ENCODE data around the gene ACTL8. TPM values are rescaled to one million over a fixed set of nuclear protein-coding genes. Genes with fewer than 3 reads are reported as not detected.

ACTL8 gene
- total RNA-seq, 4 donors from 2014 or later: not detected

GRCh38 chr1:17768651-17769241, 13.6 kb downstream of the ACTL8 start:
- Histone ChIP-seq H3K4me3 (no peak overlapping the region), H3K27me3 (peaks cover 2% of the 10 kb centered on the region), H3K4me1 (peaks cover 0 to 3% (median 0%) of the 10 kb centered on the region in 4 donors), H3K27ac (peak overlapping the region in 1 of 4 donors; percentile 4), H3K9me3 (no peaks in the 10 kb centered on the region), H3K36me3 (no peaks in the 10 kb centered on the region)
- WGBS, 2 donors (ENCODE audit: low coverage in 1 of 2): 74% methylated on average over 10 of the region's 10 CpGs; no CpG with 5 or more reads in 1 of the 2 donors
- peak; percentile 21 for DNase-seq
- in situ Hi-C loops (cut with MboI; ENCODE audit: low pct_ligation_motif_present in 1 of 4, low pct_unique_long_range_greater_than_20kb in 1 of 4, low sequenced_read_pairs in 3 of 4): no loop called here
- intact Hi-C loops (cut with DNase I; ENCODE audit: low total_unique reads): no loop called here
- TF ChIP-seq EP300 (IDR thresholded peaks at IDR 0.05; ENCODE audit: low read depth): no peak
- no peak for TF ChIP-seq CTCF (IDR thresholded peaks at IDR 0.05)
- TF ChIP-seq POLR2A (IDR thresholded peaks at IDR 0.05): no peak
- TF ChIP-seq POLR2AphosphoS5 (IDR thresholded peaks at IDR 0.05): no peak

GRCh38 chr1:17770983-17771382, 15.8 kb downstream of the ACTL8 start:
- H3K27me3 ChIP-seq: no peaks in the 10 kb centered on the region
- intact Hi-C loops (cut with DNase I; ENCODE audit: low total_unique reads) (no loop called here), in situ Hi-C loops (cut with MboI; ENCODE audit: low pct_ligation_motif_present in 1 of 4, low pct_unique_long_range_greater_than_20kb in 1 of 4, low sequenced_read_pairs in 3 of 4) (no loop called here)
- TF ChIP-seq CTCF (IDR thresholded peaks at IDR 0.05) (no peak), POLR2A (IDR thresholded peaks at IDR 0.05) (no peak), EP300 (IDR thresholded peaks at IDR 0.05; ENCODE audit: low read depth) (no peak), POLR2AphosphoS5 (IDR thresholded peaks at IDR 0.05) (no peak)
- H3K9me3 ChIP-seq: no peaks in the 10 kb centered on the region
- DNase-seq: no peak
- 82 to 86% methylated on average over 10 of the region's 10 CpGs for WGBS, 2 donors (ENCODE audit: low coverage in 1 of 2)
- no peak overlapping the region for H3K27ac ChIP-seq
- no peaks in the 10 kb centered on the region for H3K36me3 ChIP-seq
- H3K4me3 ChIP-seq: no peak overlapping the region
- no peaks in the 10 kb centered on the region for H3K4me1 ChIP-seq

GRCh38 chr1:17772615-17773212, 17.6 kb downstream of the ACTL8 start:
- intact Hi-C loops (cut with DNase I; ENCODE audit: low total_unique reads) (no loop called here), in situ Hi-C loops (cut with MboI; ENCODE audit: low pct_ligation_motif_present in 1 of 4, low pct_unique_long_range_greater_than_20kb in 1 of 4, low sequenced_read_pairs in 3 of 4) (no loop called here)
- no peak for TF ChIP-seq CTCF (IDR thresholded peaks at IDR 0.05)
- no peak for TF ChIP-seq POLR2A (IDR thresholded peaks at IDR 0.05)
- TF ChIP-seq EP300 (IDR thresholded peaks at IDR 0.05; ENCODE audit: low read depth): no peak
- no peak for TF ChIP-seq POLR2AphosphoS5 (IDR thresholded peaks at IDR 0.05)
- H3K27me3 ChIP-seq: no peaks in the 10 kb centered on the region
- no peaks in the 10 kb centered on the region for H3K9me3 ChIP-seq
- 72 to 76% methylated on average over 14 of the region's 14 CpGs for WGBS, 2 donors (ENCODE audit: low coverage in 1 of 2)
- no peaks in the 10 kb centered on the region for H3K36me3 ChIP-seq
- no peak overlapping the region for H3K4me3 ChIP-seq
- no peak for DNase-seq
- no peak overlapping the region for H3K27ac ChIP-seq
- H3K4me1 ChIP-seq: no peaks in the 10 kb centered on the region

- Histone ChIP-seq H3K36me3 (no peaks in the 10 kb centered on the region), H3K27ac (no peak overlapping the region), H3K4me1 (no peaks in the 10 kb centered on the region), H3K9me3 (no peaks in the 10 kb centered on the region), H3K27me3 (no peaks in the 10 kb centered on the region), H3K4me3 (no peak overlapping the region)
- in situ Hi-C loops (cut with MboI; ENCODE audit: low pct_ligation_motif_present in 1 of 4, low pct_unique_long_range_greater_than_20kb in 1 of 4, low sequenced_read_pairs in 3 of 4) (no loop called here), intact Hi-C loops (cut with DNase I; ENCODE audit: low total_unique reads) (no loop called here)
- 66 to 78% methylated on average over 3 to 16 of the region's 16 CpGs for WGBS, 2 donors (ENCODE audit: low coverage in 1 of 2)
- no peak for DNase-seq
- TF ChIP-seq EP300 (IDR thresholded peaks at IDR 0.05; ENCODE audit: low read depth): no peak
- TF ChIP-seq POLR2AphosphoS5 (IDR thresholded peaks at IDR 0.05): no peak
- no peak for TF ChIP-seq POLR2A (IDR thresholded peaks at IDR 0.05)
- TF ChIP-seq CTCF (IDR thresholded peaks at IDR 0.05): no peak
Measured at GRCh38 chr1:17773591-17774326, 18.6 kb downstream of the ACTL8 start.
